NT2/D1 (cell line): ENCODE results near the gene LILRB1.
"Not testable (repeated sequence)": the region's sequence is repeated elsewhere in the genome, so short reads cannot be mapped to it uniquely, and the experiment has no call there.

Experiments
- SUZ12 ChIP-seq: IDR thresholded peaks from 2 replicates; pipeline ENCODE4 v1.6.1; 2011; ENCODE audit not compliant: insufficient read length, insufficient read depth; ENCODE audit errors: extremely low read depth
- YY1 ChIP-seq: IDR thresholded peaks from 2 replicates; pipeline ENCODE4 v1.6.1; 2011; ENCODE audit not compliant: insufficient read length, insufficient read depth

DNA sequence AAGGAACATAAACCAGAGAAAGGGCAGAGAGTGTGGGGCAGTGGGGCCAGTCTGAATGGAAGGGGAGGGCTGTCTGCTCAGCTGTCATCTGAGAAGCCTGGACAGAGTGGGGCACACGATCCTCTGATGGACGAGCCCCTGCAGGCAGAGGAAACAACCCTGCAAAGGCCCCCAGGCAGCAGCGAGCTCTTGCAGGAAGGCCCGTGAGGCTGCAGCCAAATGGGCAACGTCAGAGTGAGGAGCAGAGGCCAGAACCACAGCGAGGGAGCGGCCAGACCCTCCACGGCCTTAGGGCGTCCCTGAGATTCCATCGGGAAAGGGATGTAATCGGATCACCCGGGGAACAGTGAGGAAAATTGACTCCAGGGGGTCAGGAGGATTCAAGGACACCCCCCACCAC lies 5.8 kb downstream of the LILRB1 start:
- TF ChIP-seq YY1, SUZ12: not testable (repeated sequence)
